HG03045 (cell line): Measurements from ENCODE around the gene AMIGO3.

Experiments used
- ATAC-seq: cut with Tn5 transposase; IDR thresholded peaks from one replicate; pipeline ENCODE4 v1.9.1; 2021; ENCODE audit warnings: mild to moderate bottlenecking, moderate library complexity; ENCODE audit not compliant: unreplicated experiment

AMIGO3 gene

DNA sequence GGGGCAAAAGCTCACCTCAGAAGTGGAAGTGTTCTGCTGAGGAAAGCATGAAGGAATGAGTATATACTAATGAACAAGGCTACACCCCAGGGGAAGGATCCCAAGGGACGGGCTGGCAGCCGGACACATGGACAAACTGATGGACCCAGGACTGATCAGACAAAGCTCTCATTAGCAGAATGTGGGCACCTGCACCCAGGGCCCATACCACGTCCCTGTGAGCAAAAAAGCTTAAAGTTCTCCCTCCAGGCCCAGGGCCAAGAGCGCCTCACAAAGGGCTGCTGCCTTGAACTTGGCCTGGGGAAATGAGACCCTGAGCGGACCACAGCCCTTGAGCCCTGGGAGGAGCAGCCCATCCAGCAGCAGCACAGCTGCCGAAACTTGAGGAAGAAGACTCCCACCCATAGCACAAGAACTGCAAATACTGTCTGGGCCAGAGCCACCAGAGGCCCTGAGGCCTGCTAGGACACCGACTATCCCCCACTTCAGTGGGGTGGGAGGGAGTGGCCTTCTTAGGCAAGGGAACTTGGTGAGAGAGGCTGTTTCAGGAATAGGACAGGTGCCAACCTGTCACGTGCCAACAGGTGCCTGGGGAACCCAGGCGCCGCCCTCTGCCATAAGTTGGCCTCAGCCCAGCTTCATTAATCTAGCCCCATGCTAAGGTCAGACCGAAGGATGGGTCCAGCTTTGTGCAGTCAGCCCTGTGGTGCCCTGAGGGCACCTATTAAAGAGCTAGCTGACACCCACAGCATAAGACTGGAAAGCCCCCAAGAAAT, 6.6 kb upstream of the AMIGO3 start:
- no peak for ATAC-seq

DNA sequence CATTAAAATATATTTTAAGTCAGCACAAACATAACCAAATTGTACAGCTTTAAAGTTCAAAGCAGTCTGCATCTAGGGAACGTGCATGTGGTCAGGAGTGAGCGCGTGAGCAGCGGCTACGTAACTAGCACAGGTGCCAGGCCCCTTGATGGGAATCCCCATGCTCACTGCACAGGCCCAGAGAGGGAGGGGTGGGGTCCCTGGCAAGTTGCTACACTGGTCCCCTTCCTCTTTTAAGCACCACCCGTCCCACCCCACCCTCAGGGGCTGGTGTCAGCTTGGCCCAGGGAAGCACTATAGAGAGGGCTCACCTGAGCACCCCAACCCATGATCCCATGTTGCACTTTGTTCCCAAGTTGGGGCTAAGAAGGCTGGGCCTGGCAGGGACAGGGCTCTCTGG, 5.1 kb upstream of the AMIGO3 start:
- ATAC-seq = no peak

DNA sequence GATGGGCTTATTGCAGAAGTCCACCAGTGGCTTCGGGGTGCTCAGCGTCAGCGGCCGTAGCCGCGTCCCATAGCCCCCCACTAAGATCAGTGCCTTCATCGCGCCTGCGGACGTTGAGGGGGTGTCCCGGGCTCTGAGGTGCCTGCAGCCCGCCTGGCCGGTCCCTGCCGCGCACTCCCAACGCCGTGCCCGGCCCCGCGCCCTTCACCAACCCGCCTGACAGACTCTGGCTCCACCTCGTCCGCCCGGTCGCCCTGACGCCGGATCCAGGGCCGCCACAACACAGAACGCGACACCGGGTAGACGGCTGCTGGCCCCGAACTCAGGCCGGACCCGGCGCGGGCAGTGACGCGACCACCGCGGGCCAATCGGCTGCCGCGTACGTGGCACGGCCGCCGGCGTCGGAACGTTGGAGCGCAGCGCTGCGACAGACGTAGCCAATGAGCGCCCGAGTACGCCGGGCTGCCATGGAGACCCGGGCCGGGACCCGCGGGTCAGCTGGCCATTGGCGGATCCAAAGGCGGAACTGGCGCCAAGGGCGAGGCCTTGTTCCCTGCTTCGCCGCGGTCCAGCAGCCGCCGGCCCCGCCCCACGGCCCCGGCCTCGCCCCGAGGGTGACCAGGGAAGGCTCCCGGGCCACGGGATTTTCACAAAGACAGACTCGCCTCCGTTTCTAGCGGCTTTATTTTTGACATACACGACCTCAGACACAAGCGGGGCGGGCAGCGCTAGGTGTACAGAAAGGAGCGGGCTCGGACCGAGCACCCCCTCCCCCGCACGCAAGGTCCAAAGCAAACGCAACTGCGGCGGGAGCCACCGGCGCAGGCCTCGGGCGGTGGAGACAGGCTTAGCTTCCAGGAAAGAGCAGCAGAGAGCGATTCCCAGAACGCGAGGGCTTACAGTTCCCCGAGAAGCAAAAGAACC, 4.4 kb upstream of the AMIGO3 start, which contains the start of gene GMPPB:
Gene GMPPB, minus strand, starts transcription at position 324 of the 924 bp plus-strand sequence. Its CDS starts 225 bp downstream, at position 99.
- peak; percentile 83 for ATAC-seq

DNA sequence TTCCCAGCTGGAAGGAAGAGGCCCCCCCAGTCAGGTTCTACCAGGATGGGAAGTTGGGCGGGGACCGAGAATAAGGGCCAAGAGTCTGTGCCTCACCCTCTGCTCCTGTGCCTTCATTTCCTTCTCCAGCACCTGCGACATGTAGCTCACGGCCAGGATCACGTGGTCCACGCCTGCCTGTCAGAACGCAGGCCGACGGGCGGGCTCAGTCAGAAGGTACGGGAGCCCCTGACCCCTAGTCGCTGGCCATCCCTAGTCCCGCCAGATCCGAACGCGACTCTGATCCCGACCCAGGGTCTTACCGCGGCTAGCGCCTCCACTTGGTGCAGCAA, 3.8 kb upstream of the AMIGO3 start:
- no peak for ATAC-seq

DNA sequence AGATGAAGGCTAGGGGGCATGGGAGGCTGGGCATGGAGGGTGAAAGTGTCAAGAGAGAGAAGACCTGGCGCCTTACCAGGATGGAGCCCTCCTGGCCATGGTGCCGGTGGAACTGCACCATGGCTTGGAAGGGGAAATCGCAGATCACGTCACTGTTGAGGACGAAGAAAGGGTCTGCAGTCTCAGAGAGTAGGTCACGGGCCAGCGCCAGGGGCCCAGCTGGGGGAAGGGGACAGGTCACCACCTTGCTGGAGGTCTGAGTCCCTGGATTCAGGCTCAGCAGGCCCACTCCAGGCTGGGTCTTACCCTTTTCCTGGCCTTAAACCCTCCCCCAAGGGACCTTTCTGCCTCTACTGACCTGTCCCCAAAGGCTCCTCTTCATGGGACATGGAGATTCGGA, 3.4 kb upstream of the AMIGO3 start:
- ATAC-seq = no peak

DNA sequence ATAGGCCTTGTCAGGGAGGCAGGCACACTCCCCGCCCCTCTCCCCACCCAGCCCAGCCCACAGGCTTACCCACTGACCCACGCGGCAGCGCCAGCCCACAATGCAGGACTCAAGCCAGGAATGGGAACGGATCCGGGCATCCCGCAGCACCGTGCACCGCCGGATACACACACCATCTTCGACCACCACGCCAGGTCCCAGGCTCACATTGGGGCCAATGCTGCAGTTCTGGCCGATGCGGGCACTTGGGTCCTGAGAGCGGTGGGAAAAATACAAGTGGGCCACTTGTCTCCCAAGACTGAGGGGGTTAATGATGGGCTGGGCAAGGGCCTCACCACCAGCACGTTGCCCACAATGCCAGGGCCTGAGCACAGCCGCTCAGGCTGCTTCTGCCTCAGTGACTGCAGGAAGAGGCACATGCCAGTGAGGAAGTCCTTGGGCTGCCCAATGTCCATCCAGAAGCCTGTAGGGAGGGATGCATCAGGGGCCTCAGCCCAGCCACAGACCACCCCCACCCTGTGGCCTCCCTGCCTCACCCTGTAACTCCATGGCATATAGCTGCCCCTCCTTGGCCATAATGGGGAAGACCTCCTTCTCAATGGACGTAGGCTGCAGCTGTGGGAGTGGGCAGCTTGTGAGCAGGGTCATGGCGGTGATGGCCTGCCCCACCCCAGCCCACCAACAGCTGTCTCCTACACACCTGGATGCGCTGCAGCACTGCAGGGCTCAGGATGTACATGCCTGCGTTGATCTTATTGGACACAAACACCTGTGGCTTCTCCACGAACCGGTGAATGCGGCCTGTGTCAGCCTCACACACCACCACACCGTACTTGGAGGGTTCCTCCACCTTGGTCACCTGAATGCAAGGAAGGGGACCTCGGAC, 2.7 kb upstream of the AMIGO3 start:
- no peak for ATAC-seq

DNA sequence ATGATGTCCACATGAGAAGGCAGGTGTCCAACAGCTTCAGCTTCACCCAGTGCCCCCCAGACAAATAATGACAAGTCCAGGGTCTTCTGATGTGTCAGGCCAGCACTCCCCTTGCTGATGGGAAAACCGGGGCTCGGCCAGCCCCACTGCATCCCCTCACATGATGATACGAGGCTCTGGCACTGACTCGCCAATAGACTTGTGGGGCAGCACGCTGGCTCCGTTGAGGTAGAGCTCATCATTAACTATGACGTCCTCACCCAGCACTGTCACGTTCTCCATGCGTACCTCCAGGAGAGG, 2.1 kb upstream of the AMIGO3 start:
- no peak for ATAC-seq

DNA sequence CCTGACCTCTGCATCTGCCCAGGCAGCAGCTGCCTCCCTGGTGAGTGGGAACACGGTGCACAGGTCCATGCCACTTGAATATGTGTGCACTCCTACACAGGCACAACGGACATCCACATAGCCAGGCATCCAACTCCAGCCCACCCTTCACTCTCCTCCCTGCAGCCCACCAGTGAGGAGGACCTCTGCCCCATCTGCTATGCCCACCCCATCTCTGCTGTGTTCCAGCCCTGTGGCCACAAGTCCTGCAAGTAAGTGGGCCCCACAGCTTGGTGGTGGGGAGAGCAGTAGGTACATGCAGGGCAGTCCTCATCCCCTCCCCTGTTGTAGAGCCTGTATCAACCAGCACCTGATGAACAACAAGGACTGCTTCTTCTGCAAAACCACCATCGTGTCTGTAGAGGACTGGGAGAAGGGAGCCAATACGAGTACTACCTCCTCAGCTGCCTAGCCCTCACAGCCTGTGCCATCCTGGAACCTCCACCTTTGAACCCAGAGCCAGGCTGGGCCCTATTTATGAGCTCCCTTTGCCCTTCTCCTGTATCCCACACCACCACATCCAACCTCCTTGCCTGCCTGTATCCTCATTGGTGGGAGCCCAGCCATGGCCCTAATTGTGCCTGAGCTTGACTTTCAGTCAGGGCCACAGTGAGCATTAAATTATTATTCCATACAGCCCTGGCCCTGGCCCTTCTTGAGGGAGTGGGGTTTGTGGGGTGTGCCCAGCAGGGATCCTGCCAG, 1.5 kb upstream of the AMIGO3 start:
- no peak for ATAC-seq

DNA sequence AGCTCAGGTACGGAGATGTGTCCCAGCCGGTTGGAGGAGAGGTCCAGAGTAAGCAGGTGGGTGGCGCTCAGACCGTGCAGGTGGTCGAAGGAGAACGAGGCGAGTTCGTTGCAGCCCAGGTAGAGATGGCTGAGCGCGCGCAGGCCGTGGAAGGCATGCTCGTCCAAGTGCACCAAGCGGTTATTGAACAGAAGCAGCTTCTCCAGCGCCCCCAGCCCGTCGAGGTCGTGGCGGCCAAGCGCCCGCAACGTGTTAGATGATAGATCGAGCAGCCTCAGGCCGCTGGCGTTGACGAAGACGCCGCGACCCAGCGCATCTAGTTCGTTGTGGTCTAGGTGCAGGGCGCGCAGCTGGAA, 648 bp downstream of the AMIGO3 start:
- no peak for ATAC-seq

DNA sequence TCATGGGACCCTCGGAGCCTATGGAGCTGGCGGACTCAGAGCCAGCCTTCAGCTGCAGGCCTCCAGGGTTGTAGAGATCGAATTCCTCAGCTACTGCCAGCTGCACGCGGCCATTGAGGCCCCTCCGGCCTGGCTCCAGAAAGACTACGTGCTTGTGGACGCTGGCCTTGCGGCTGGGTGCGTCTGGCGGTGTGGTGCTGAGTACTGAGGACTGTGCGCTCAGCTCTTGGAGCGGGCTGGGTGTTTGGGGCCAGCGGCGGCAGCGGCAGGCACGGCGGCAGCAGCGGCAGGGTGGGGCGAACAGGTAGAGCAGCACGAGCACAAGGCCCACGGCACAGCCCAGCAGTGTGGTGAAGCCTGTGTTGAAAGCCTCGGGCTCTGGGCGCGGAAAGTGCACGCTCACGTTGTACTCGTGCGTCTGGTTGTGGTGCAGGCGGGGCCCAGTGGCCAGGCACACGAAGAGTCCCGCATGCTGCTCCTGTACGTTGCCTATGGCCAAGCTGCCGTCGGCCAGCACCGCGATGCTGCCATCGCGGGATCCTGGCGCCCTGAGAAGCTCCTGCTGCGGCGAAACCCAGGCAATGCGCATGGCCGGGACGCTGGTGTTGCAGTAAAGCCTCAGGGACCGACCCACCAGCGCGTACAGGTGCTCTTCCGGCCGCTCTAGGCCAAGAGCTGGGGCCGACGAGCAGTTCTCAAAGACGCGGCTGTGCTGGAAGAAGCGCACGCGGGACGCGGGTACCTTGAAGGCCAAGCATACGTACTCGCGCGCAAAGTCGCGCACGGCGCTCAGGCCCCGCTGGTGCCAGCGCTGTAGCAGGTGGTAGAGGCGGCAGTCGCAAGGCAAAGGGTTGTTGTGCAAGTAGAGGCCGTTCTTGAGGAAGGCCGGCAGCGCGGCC, 1.3 kb downstream of the AMIGO3 start:
- ATAC-seq = no peak

DNA sequence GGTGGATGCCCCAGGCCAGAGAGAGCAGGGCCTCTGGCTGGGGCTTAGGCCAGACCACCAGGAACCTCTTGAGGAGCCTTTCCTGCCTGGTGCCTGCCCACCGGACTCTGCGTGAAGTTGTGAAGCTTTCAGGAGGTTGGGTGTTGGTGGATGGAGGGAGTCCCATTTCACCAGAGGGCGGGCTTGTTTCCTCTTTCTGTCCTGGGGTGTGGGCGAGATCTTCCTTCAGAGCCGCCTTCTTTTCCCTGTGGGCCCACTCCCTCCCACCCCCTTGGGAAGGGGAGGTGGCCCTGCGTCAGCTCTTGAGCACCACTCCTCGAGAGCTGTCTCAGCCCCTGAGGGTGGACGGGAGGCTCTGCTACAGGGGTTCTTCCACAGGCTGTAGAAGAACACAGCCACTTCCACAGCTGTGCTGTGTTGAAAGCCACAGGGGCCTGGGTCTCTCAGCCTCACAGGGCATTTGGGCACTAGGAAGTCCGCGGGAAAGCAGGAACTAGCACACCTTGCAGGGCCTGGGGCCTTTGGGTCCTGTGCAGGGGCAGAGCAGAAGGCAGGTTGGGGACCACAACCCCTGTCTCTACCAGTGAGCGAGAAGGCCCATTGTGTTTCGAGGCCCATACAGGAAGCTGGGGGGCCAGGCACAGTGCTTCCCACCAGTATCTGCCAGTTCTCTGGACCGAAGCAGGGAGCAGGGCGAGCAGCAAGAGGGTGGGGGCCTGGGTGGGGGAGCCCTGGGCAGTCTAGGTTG, 2.1 kb downstream of the AMIGO3 start:
- ATAC-seq = no peak

DNA sequence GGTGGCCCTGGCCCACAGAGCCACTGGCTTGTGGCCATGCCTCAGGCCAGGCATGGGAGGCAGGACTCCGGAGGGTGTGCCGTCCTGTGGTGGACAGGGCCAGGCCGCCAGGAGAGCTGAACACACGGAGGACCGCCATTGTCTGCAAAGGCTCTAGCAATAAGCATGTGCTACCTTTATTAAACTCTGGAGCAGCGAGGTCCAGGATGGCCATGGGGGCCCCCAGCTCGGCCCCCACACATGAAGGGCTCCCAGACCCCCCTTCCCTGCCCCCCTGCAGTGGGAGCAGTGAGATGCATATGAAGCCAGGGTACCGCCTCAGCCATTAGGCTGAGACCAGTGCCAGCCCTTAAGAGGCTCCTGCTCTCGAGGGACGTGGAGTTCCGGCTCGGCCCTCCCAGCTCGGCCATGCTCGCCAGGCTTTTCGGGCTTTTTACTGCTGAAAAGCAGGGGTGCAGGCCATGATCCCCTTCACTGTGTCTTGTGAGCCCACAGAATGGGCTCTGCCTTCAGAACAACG, 2.7 kb downstream of the AMIGO3 start:
- no peak for ATAC-seq

DNA sequence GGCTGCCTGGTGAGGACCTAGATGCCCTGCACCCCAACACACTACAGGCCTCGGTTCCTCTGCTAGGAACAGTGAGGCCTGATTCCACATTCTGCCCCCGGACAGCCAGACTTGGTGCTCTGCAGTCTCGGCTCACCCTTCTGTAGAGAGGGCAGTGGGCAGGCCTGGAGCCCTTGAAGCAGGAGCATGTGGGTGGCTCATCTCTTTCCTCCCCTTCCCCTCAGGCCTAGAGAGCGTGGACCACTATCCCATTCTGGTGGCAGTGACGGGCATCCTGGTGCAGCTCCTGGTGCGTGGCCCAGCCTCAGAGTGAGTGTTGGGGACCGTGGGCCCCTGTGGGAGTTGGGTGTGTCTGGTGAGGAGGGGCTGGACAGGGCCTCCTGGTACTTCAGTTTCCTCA, 3.3 kb downstream of the AMIGO3 start:
- no peak for ATAC-seq

DNA sequence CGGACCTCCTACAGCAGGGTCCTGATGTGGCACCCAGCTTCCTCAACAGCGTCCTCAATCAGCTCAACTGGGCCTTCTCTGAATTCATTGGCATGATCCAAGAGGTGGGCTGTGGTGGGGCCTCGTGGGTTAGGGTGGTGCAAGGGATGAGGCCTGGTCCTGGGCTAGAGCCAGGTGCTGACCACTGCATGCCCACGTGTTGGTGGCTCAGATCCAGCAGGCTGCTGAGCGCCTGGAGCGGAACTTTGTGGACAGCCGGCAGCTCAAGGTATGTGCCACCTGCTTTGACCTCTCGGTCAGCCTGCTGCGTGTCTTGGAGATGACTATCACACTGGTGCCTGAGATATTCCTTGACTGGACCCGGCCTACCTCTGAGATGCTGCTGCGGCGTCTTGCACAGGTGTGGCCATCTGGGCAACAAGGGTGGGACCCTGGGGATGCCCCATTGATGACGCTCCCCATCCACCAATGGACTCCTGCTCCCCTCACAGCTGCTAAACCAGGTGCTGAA, 3.8 kb downstream of the AMIGO3 start:
- no peak for ATAC-seq

DNA sequence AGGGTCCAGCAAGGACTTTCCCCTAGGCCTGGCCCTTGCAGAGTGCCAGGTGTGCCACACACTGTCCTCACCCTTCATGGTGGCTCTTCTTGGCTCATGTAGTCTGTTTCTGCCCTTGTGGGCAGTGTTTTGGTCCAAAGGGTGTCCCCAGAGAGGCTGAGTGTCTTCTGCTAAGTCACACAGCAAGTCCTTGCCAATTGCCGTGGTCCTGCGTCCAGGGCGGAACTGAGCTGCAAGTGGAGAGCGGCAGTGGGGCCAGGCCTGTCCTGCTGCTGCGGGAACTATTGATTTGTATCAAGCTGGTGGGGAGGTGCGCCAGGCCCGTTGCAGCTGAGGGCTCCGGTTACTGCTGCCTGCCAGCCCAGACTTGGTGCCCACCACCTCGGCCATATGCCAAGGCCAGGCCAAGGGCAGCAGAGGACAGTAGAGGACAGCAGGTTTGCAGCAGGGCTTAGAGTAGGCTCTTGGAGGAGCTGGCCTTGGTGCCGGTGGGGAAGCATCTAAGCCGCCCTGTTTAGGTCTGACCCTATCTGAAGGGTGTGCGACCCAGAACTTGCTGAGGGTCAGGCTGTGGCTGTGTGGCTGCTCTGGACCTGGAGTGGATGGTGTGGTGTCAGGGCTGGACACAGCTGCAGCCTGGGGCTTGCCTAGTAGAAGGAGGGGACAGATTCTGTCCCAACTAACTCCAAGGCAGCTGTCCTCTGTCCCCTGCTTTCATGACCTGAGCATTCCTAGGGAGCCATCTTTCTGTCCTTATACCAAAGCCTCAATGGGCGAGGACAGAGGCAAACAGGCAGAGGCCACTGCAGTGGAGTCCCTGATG, 4.5 kb downstream of the AMIGO3 start:
- ATAC-seq = no peak

DNA sequence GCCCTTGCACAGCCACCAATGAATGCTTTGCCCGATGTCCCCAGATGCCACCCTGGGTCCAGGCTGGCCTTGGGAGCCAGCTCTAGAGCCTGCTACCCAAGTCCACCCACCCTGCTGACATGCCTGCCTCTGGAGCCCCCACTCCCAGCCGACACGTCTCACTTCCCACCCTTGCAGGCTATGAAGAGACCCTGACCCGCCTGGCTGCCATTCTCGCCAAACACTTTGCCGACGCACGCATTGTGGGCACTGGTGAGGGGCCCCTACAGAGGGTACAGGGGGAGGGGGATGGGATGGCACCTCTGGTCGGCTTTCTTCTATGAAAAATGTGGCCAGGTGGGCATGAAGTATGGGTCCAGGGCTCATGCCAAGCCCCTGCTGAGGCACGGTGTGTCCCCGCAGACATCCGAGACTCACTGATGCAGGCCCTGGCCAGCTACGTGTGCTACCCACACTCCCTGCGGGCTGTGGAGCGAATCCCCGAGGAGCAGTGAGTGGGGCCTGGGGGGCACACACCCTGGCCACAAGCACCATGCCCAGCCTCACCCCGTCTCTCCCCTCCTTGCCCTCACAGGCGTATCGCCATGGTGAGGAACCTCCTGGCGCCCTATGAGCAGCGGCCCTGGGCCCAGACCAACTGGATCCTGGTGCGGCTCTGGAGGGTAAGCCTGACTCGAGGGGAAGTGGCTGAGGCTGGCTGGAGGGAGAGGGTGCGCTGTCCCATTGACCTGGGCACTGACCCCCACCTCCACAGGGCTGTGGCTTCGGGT, 6.0 kb downstream of the AMIGO3 start:
- ATAC-seq = no peak
